Gastroesophageal sphincter (tissue), 3 donors: ENCODE results near the gene ZNF653.

ENCODE experiments used
- EP300 ChIP-seq: sonication (generic); formaldehyde crosslinking; IDR thresholded peaks from one replicate; pipeline ENCODE4 v1.6.1; 2017; ENCODE audit warnings: antibody characterized with exemption, mild to moderate bottlenecking
- POLR2A ChIP-seq, 2 donors: fragments of 450-650 bp; IDR thresholded peaks; one replicate each; pipeline ENCODE4 v1.6.1; 2017; ENCODE audit warnings: antibody characterized with exemption in 2 of 2, mild to moderate bottlenecking in 2 of 2, moderate library complexity in 1 of 2
- POLR2AphosphoS5 ChIP-seq: sonication (generic); formaldehyde crosslinking; IDR thresholded peaks from one replicate; pipeline ENCODE4 v1.6.1; 2017; ENCODE audit warnings: antibody characterized with exemption
- TF ChIP-seq, protein P1 (sequence below), 4 experiments: fragments of 200-600 bp in 2 of 4; fragments of 450-650 bp in 2 of 4; sonication (generic) in 1 of 4; IDR thresholded peaks; one replicate each; pipeline ENCODE4 v1.5.1; 2017 to 2019; ENCODE audit warnings: antibody characterized with exemption in 4 of 4, mild to moderate bottlenecking in 2 of 4, moderate library complexity in 2 of 4

GRCh38 chr19:11538232-11539036 lies 32.8 kb upstream of the ZNF653 start, which contains the start of gene CNN1:
- TF ChIP-seq, protein P1, sequence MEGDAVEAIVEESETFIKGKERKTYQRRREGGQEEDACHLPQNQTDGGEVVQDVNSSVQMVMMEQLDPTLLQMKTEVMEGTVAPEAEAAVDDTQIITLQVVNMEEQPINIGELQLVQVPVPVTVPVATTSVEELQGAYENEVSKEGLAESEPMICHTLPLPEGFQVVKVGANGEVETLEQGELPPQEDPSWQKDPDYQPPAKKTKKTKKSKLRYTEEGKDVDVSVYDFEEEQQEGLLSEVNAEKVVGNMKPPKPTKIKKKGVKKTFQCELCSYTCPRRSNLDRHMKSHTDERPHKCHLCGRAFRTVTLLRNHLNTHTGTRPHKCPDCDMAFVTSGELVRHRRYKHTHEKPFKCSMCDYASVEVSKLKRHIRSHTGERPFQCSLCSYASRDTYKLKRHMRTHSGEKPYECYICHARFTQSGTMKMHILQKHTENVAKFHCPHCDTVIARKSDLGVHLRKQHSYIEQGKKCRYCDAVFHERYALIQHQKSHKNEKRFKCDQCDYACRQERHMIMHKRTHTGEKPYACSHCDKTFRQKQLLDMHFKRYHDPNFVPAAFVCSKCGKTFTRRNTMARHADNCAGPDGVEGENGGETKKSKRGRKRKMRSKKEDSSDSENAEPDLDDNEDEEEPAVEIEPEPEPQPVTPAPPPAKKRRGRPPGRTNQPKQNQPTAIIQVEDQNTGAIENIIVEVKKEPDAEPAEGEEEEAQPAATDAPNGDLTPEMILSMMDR (IDR thresholded peaks at IDR 0.05), result no peak
- TF ChIP-seq POLR2AphosphoS5 (peak; percentile 99), EP300 (no peak), POLR2A (IDR thresholded peaks at IDR 0.05) (peak; percentile 98)
